ENCODE data around the gene MRC1. TPM values are rescaled to one million over a fixed set of nuclear protein-coding genes. Genes with fewer than 3 reads are reported as not detected.

Gene MRC1
- total and polyA plus RNA-seq, 2 of the 8 experiments (the other 6 are each of a cell fraction or from before 2014, with no cell fraction given), result 0.03 to 0.06 TPM

GRCh38 chr10:17882557-17882956 lies 73.4 kb downstream of the MRC1 start:
- no peak overlapping the region for H2BK12ac ChIP-seq (ENCODE audit: low read depth, low read length)
- no peak overlapping the region for H2BK5ac ChIP-seq (ENCODE audit: low read depth, low read length)
- H4K20me1 ChIP-seq (replicated peaks in 1 of 2; ENCODE audit: control insufficient read depth in 1 of 2, insufficient read depth in 2 of 2, low read length in 2 of 2), result no peaks in the 10 kb centered on the region
- no peak overlapping the region for H4K5ac ChIP-seq (ENCODE audit: insufficient read length, low read depth, low read length)
- no peak overlapping the region for H3K23ac ChIP-seq (ENCODE audit: insufficient read length)
- no peak overlapping the region for H3K18ac ChIP-seq (ENCODE audit: extremely low read depth, low read length)
- no peak overlapping the region for H3K4me3 ChIP-seq (ENCODE audit: extremely low read depth in 1 of 4, insufficient read depth in 2 of 4, low read depth in 3 of 4, low read length in 4 of 4)
- H2BK15ac ChIP-seq (ENCODE audit: low read length), result no peak overlapping the region
- H3K27me3 ChIP-seq (replicated peaks in 1 of 4; ENCODE audit: control insufficient read depth in 3 of 4, extremely low read depth in 1 of 4, insufficient read depth in 3 of 4, low read length in 3 of 4), result no peaks in the 10 kb centered on the region
- H3K4ac ChIP-seq (replicated peaks; ENCODE audit: insufficient read length, low read depth, low read length), result no peak overlapping the region
- H3K9ac ChIP-seq (replicated peaks in 1 of 4; ENCODE audit: extremely low read depth in 1 of 4, low read depth in 3 of 4, low read length in 3 of 4), result no peak overlapping the region
- H2BK120ac ChIP-seq (replicated peaks; ENCODE audit: low read depth, low read length), result no peak overlapping the region
- no peaks in the 10 kb centered on the region for H3K23me2 ChIP-seq (ENCODE audit: low read depth, low read length)
- no peaks in the 10 kb centered on the region for H3K36me3 ChIP-seq (ENCODE audit: control insufficient read depth in 2 of 4, insufficient read depth in 4 of 4, low read length in 3 of 4)
- no peak overlapping the region for H4K91ac ChIP-seq (replicated peaks; ENCODE audit: insufficient read length, low read length)
- H2AFZ ChIP-seq (ENCODE audit: low read length), result no peak overlapping the region
- H2BK20ac ChIP-seq (ENCODE audit: low read length), result no peak overlapping the region
- H2AK5ac ChIP-seq (ENCODE audit: low read depth, low read length), result no peak overlapping the region
- DNase-seq (ENCODE audit: low read depth in 1 of 2, low spot score in 2 of 2), result no peak
- no peak for FAIRE-seq
- ChIA-PET POLR2A (ENCODE audit: partially characterized antibody) (no interaction called here), CTCF (ENCODE audit: partially characterized antibody) (interaction anchor here (1.1 to 1.3 kb wide), 2 partner anchors 16 to 28 kb away, joined by 3 read pairs; no protein-coding TSS in a partner anchor)
- no peaks in the 10 kb centered on the region for H3K79me2 ChIP-seq (ENCODE audit: control insufficient read depth in 1 of 2, insufficient read depth in 2 of 2, low read length in 2 of 2)
- no peaks in the 10 kb centered on the region for H3K4me1 ChIP-seq (replicated peaks in 1 of 4; ENCODE audit: control insufficient read depth in 3 of 4, insufficient read depth in 4 of 4, low read length in 3 of 4)
- no peak overlapping the region for H3K4me2 ChIP-seq (ENCODE audit: insufficient read depth in 1 of 2, low read depth in 2 of 2, low read length in 2 of 2)
- WGBS, 2 experiments (ENCODE audit: extremely low coverage in 1 of 2, insufficient coverage in 1 of 2, insufficient read length in 1 of 2, insufficient replicate concordance in 2 of 2, low coverage in 1 of 2, low lambda C conversion rate in 2 of 2, missing lambda C conversion rate in 1 of 2), result 88% methylated on average over 1 of the region's 1 CpG; no CpG with 5 or more reads in 1 of the 2 experiments
- H3K9me3 ChIP-seq (ENCODE audit: insufficient read depth in 2 of 2, low read depth in 1 of 2, low read length in 1 of 2), result no peaks in the 10 kb centered on the region
- H3K79me1 ChIP-seq (ENCODE audit: low read depth, low read length), result no peaks in the 10 kb centered on the region
- H3K14ac ChIP-seq (ENCODE audit: insufficient read length), result no peak overlapping the region
- no peak overlapping the region for H4K8ac ChIP-seq (ENCODE audit: extremely low read depth, insufficient read depth, low read length)
- H3K27ac ChIP-seq (ENCODE audit: low read depth, low read length), result no peak overlapping the region
- H3K56ac ChIP-seq (replicated peaks; ENCODE audit: insufficient read length, low read depth, low read length), result no peak overlapping the region
- TF ChIP-seq SP4 (IDR thresholded peaks at IDR 0.05; ENCODE audit: low read length) (no peak), SUZ12 (IDR thresholded peaks at IDR 0.05; ENCODE audit: low read length) (no peak), POLR2AphosphoS5 (IDR thresholded peaks at IDR 0.05; ENCODE audit: low read depth, low read length) (no peak), EZH2 (IDR thresholded peaks at IDR 0.05; ENCODE audit: low read depth, low read length, severe bottlenecking) (no peak), SIN3A (conservative IDR thresholded peaks at IDR 0.05 in 1 of 2, IDR thresholded peaks at IDR 0.05 in 1 of 2; ENCODE audit: low read depth in 1 of 2, low read length in 2 of 2) (no peak), RBBP5 (IDR thresholded peaks at IDR 0.05; ENCODE audit: borderline replicate concordance, low read depth, low read length) (no peak), HDAC2 (IDR thresholded peaks at IDR 0.05; ENCODE audit: borderline replicate concordance in 1 of 2, low read depth in 2 of 2, low read length in 2 of 2) (no peak), BCL11A (IDR thresholded peaks at IDR 0.05; ENCODE audit: low read depth in 2 of 2, low read length in 2 of 2) (no peak), EP300 (IDR thresholded peaks at IDR 0.05; ENCODE audit: borderline replicate concordance in 1 of 2, low read depth in 2 of 2, low read length in 2 of 2) (no peak), SAP30 (IDR thresholded peaks at IDR 0.05; ENCODE audit: insufficient read depth, insufficient replicate concordance, low read length) (no peak), POLR2A (IDR thresholded peaks at IDR 0.05; ENCODE audit: control extremely low read depth in 1 of 2, low read depth in 2 of 2, low read length in 2 of 2) (no peak), HDAC6 (IDR thresholded peaks at IDR 0.05; ENCODE audit: low read depth, low read length) (no peak), RFX5 (IDR thresholded peaks at IDR 0.05; ENCODE audit: borderline replicate concordance, low read depth, low read length) (no peak), JUN (IDR thresholded peaks at IDR 0.05; ENCODE audit: low read depth, low read length) (no peak), ASH2L (IDR thresholded peaks at IDR 0.05; ENCODE audit: low read length) (no peak)
